ENCODE data around the gene L1CAM.

Gene L1CAM

GRCh38 chrX:153888344-153888743, 2.4 kb upstream of the L1CAM start:
- DNase-seq (ENCODE audit: low spot score) = no peak
- Histone ChIP-seq H3K27ac (no peak overlapping the region), H3K4me3 (no peak overlapping the region)
- TF ChIP-seq, protein P1, sequence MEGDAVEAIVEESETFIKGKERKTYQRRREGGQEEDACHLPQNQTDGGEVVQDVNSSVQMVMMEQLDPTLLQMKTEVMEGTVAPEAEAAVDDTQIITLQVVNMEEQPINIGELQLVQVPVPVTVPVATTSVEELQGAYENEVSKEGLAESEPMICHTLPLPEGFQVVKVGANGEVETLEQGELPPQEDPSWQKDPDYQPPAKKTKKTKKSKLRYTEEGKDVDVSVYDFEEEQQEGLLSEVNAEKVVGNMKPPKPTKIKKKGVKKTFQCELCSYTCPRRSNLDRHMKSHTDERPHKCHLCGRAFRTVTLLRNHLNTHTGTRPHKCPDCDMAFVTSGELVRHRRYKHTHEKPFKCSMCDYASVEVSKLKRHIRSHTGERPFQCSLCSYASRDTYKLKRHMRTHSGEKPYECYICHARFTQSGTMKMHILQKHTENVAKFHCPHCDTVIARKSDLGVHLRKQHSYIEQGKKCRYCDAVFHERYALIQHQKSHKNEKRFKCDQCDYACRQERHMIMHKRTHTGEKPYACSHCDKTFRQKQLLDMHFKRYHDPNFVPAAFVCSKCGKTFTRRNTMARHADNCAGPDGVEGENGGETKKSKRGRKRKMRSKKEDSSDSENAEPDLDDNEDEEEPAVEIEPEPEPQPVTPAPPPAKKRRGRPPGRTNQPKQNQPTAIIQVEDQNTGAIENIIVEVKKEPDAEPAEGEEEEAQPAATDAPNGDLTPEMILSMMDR (IDR thresholded peaks at IDR 0.05) = no peak

GRCh38 chrX:153887385-153887784, 1.4 kb upstream of the L1CAM start:
- no peak for DNase-seq (ENCODE audit: low spot score)
- TF ChIP-seq, protein P1 (IDR thresholded peaks at IDR 0.05) = no peak
- Histone ChIP-seq H3K27ac (no peak overlapping the region), H3K4me3 (no peak overlapping the region)

DNA sequence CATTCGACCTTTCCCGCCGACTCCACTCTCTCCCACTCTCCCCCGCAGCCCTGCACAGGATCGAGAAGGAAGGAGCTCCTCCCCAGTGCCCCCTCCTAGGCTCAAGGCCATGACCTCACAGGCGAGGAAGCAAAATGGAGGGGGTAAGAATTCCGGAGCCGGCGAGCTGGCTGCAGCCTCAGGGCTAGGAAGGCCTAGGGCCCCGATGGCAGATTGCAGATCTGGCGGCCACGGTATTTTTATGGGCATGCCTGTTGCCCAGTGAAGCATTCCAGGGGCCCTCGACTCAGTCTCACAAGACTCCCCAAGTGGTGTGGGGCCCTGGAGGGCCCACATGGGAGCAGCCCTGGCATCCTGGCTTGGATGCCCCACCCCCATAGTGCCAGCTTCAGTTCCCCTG, 942 bp upstream of the L1CAM start:
- Histone ChIP-seq H3K27ac (peak overlapping the region in 1 of 2 donors; percentile 31), H3K4me3 (no peak overlapping the region)
- DNase-seq (ENCODE audit: low spot score) = no peak
- TF ChIP-seq, protein P1 (IDR thresholded peaks at IDR 0.05) = no peak

DNA sequence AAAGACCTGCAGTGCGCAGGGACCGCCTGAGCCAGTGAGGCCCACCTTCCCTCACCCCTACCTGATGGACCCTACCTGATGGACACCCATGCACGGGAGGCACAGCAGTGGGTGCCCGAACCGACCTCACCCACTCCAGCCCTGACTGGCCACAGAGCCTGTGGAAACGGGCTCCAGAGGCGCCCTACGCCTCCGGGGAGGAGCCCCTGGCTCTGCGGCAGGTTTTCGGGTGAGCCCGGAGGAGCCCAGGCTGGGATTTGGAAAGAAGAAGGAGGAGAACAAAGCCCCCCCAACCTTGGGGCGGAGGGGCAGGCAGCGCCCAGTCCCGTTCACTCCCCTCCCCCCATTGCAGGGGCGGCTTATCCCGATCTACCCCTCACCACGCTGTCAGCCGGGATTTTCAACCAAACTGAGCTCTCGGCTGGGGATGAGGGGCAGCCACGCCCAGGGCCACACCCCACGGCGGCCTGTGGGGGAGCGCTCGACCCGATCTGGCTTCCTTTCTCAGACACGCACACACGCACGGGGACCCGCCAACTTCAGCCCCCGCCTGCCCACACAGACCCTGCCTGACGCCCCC, 675 bp downstream of the L1CAM start:
- peak overlapping the region in 1 of 2 donors; percentile 6 for H3K27ac ChIP-seq
- peak overlapping the region; percentile 60 for H3K4me3 ChIP-seq
- DNase-seq (ENCODE audit: low spot score) = no peak
- TF ChIP-seq, protein P1 (IDR thresholded peaks at IDR 0.05) = no peak

DNA sequence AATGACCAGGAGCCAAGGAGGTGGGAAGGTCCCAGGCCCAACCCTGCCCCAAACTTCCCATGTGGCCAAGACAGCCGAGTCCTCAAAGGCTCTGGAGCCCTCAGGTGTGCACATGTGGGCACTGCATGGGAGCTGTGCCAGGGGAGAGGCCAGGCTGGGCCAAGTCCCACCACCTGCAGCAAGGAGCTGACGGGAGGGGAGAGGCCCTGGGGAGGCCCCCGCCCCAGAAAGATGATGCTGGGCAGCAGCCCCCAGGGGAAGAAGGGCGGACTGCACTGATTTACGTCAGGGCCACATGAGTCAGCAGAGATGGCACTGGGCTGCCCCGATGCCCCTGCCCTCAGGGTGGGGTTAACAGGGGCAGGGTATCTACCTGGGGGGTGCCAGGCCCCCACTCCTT, 1.4 kb downstream of the L1CAM start:
- DNase-seq (ENCODE audit: low spot score) = no peak
- Histone ChIP-seq H3K27ac (no peak overlapping the region), H3K4me3 (no peak overlapping the region)
- TF ChIP-seq, protein P1 (IDR thresholded peaks at IDR 0.05) = no peak

DNA sequence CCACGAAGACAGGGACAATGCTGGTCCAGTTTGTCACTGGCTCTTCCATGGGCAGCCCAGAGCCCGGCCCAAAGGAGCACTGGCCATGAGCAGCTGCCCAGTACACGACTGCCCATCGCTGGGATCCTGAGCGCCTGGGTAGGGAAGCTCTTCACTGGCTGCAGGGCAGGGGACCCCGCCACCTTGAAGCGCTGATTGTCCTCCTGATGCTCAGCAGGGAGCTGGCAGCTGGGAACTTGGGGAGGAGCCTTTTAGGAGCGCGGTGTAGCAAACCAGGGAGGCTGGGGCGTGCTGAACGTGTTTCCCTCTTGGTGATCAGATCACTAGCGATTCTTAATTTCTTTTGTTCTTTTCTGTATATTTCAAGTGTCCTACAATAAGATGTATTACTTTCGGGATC, 1.8 kb downstream of the L1CAM start:
- Histone ChIP-seq H3K4me3 (no peak overlapping the region), H3K27ac (no peak overlapping the region)
- TF ChIP-seq, protein P1 (IDR thresholded peaks at IDR 0.05) = no peak
- no peak for DNase-seq (ENCODE audit: low spot score)

GRCh38 chrX:153883163-153883843, 2.7 kb downstream of the L1CAM start:
- DNase-seq (ENCODE audit: low spot score) = no peak
- TF ChIP-seq, protein P1 (IDR thresholded peaks at IDR 0.05) = no peak
- Histone ChIP-seq H3K4me3 (no peak overlapping the region), H3K27ac (no peak overlapping the region)

Measured in coronary artery (tissue), 2 donors.